Tibial nerve (tissue), 4 donors: ENCODE results near the gene PSMD13.

Experiments
- CTCF ChIP-seq, 5 experiments: fragments of 200-600 bp in 3 of 5; fragments of 450-650 bp in 2 of 5; sonication (generic) in 3 of 5; IDR thresholded peaks; one replicate each; pipeline ENCODE4 v1.5.1; 2016 to 2019; ENCODE audit warnings: antibody characterized with exemption in 5 of 5, mild to moderate bottlenecking in 3 of 5, moderate library complexity in 2 of 5
- EP300 ChIP-seq, 2 donors: sonication (generic); formaldehyde crosslinking; IDR thresholded peaks; one replicate each; pipeline ENCODE4 v1.6.1; 2017; ENCODE audit warnings: antibody characterized with exemption in 2 of 2, mild to moderate bottlenecking in 1 of 2
- POLR2A ChIP-seq, 2 donors: fragments of 450-650 bp; IDR thresholded peaks; one replicate each; pipeline ENCODE4 v1.6.1; 2017; ENCODE audit warnings: antibody characterized with exemption in 2 of 2, mild to moderate bottlenecking in 2 of 2, moderate library complexity in 2 of 2

- no peak for TF ChIP-seq CTCF (IDR thresholded peaks at IDR 0.05)
- no peak for TF ChIP-seq EP300 (IDR thresholded peaks at IDR 0.05)
- no peak for TF ChIP-seq POLR2A (IDR thresholded peaks at IDR 0.05)
These were observed 62.5 kb downstream of the PSMD13 start, which contains the start of gene IFITM5 for GRCh38 chr11:299081-299891.
